Erythroblast (primary cell): Measurements from ENCODE around the gene ARMC12.

ENCODE experiments used
- DNase-seq, 2 experiments: peaks; one replicate each; lab custom pipeline; 2025; lab: John Stamatoyannopoulos, UW
- GATA1 ChIP-seq: IDR thresholded peaks from 2 replicates; pipeline ENCODE4 v1.6.1; 2011; ENCODE audit warnings: low read depth, mild to moderate bottlenecking, control low read depth, low read length, moderate library complexity
- POLR2A ChIP-seq: IDR thresholded peaks from 2 replicates; pipeline ENCODE4 v1.6.1; 2011; ENCODE audit warnings: mild to moderate bottlenecking, low read length

The ARMC12 gene

GRCh38 chr6:35755278-35755924 lies 18.6 kb downstream of the ARMC12 start:
- no peak for DNase-seq
- TF ChIP-seq POLR2A (no peak), GATA1 (no peak)

GRCh38 chr6:35757456-35758123 lies 20.8 kb downstream of the ARMC12 start:
- TF ChIP-seq POLR2A (no peak), GATA1 (no peak)
- peak; percentile 48 to 58 for DNase-seq

GRCh38 chr6:35759426-35759825 lies 22.6 kb downstream of the ARMC12 start:
- no peak for TF ChIP-seq GATA1
- no peak for TF ChIP-seq POLR2A
- DNase-seq, result no peak

- no peak for DNase-seq
- TF ChIP-seq GATA1, result no peak
- no peak for TF ChIP-seq POLR2A
Measured at GRCh38 chr6:35765739-35766138, 28.9 kb downstream of the ARMC12 start.

GRCh38 chr6:35769211-35769610 lies 32.4 kb downstream of the ARMC12 start:
- no peak for DNase-seq
- TF ChIP-seq POLR2A, result no peak

- no peak for DNase-seq
Measured at GRCh38 chr6:35771343-35771627, 34.5 kb downstream of the ARMC12 start.

GRCh38 chr6:35774116-35774794 lies 37.4 kb downstream of the ARMC12 start:
- no peak for DNase-seq

More at GRCh38 chr6:35771343-35771627, 34.5 kb downstream of the ARMC12 start:
- no peak for TF ChIP-seq POLR2A
- TF ChIP-seq GATA1, result no peak

GRCh38 chr6:35775031-35775430 lies 38.2 kb downstream of the ARMC12 start:
- TF ChIP-seq GATA1 (no peak), POLR2A (no peak)
- no peak for DNase-seq

More at GRCh38 chr6:35774116-35774794, 37.4 kb downstream of the ARMC12 start:
- TF ChIP-seq GATA1 (no peak), POLR2A (no peak)

- TF ChIP-seq POLR2A, result no peak
- no peak for TF ChIP-seq GATA1
- no peak for DNase-seq
Measured at GRCh38 chr6:35776364-35777215, 39.8 kb downstream of the ARMC12 start, which contains the start of gene CLPSL2. TSS of gene CLPSL2 (plus strand) at chr6:35776598. CDS start at chr6:35776619, 21 bp downstream.

- TF ChIP-seq GATA1 (no peak), POLR2A (no peak)
- no peak for DNase-seq
Measured at GRCh38 chr6:35777356-35778102, 40.7 kb downstream of the ARMC12 start.

- DNase-seq, result no peak
- TF ChIP-seq POLR2A (no peak), GATA1 (no peak)
Measured at GRCh38 chr6:35778437-35778836, 41.6 kb downstream of the ARMC12 start.

- DNase-seq, result no peak
- no peak for TF ChIP-seq GATA1
- TF ChIP-seq POLR2A, result no peak
Measured at GRCh38 chr6:35780719-35781118, 43.9 kb downstream of the ARMC12 start, which contains the start of gene CLPSL1. TSS of gene CLPSL1 (plus strand) at chr6:35781019. CDS start at chr6:35781111, 92 bp downstream.

GRCh38 chr6:35781290-35781689 lies 44.5 kb downstream of the ARMC12 start:
- no peak for DNase-seq
- TF ChIP-seq POLR2A (no peak), GATA1 (no peak)
